ENCODE measurements around the gene IZUMO4. TPM values are rescaled to one million over a fixed set of nuclear protein-coding genes. Genes with fewer than 3 reads are reported as not detected.

Gene IZUMO4
- total and polyA plus RNA-seq, 10 of the 15 experiments (the other 5 are each of a cell fraction or from before 2014, with no cell fraction given): 0.53 to 27.1 (median 7.5) TPM

DNA sequence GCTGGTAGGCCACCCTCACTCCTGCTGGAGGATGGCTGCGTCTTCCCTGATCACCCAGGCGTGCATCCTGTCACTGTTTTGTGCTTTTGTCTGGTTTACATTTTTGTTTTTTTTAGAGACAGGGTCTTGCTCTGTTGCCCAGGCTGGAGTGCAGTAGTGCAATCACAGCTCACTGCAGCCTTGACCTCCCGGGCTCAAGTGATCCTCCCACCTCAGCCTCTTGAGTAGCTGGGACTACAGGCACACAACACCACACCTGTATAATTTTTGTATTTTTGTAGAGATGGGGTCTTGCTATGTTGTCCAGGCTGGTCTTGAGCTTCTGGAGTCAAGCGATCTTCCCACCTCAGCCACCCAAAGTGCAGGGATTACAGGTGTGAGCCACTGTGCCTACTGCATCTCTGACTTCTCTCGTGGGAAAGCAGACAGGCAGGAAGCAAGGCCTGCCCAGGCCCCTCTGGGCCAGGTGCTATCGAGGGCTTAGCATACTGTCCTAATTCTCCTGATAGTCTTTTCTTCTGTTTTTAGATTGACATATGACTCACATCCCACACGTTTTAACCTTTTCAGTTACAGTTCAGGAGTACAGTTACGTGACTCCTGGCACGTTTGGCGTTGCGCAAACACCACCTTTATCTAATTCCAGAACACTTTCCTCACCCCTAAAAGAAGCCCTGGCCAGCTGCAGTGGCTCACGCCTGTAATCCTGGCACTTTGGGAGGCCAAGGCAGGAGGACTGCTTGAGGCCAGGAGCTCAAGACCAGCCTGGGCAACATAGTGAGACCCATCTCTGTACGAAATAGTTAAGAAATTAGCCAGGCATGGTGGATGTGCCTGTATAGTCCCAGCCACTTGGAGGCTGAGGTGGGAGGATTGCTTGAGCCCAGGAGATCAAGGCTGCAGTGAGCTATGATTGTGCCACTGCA lies 9.8 kb upstream of the IZUMO4 start (continued):
- TF ChIP-seq, protein P1, sequence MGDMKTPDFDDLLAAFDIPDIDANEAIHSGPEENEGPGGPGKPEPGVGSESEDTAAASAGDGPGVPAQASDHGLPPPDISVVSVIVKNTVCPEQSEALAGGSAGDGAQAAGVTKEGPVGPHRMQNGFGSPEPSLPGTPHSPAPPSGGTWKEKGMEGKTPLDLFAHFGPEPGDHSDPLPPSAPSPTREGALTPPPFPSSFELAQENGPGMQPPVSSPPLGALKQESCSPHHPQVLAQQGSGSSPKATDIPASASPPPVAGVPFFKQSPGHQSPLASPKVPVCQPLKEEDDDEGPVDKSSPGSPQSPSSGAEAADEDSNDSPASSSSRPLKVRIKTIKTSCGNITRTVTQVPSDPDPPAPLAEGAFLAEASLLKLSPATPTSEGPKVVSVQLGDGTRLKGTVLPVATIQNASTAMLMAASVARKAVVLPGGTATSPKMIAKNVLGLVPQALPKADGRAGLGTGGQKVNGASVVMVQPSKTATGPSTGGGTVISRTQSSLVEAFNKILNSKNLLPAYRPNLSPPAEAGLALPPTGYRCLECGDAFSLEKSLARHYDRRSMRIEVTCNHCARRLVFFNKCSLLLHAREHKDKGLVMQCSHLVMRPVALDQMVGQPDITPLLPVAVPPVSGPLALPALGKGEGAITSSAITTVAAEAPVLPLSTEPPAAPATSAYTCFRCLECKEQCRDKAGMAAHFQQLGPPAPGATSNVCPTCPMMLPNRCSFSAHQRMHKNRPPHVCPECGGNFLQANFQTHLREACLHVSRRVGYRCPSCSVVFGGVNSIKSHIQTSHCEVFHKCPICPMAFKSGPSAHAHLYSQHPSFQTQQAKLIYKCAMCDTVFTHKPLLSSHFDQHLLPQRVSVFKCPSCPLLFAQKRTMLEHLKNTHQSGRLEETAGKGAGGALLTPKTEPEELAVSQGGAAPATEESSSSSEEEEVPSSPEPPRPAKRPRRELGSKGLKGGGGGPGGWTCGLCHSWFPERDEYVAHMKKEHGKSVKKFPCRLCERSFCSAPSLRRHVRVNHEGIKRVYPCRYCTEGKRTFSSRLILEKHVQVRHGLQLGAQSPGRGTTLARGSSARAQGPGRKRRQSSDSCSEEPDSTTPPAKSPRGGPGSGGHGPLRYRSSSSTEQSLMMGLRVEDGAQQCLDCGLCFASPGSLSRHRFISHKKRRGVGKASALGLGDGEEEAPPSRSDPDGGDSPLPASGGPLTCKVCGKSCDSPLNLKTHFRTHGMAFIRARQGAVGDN (IDR thresholded peaks at IDR 0.05): peak; percentile 95
- TF ChIP-seq PAX5 (IDR thresholded peaks at IDR 0.05; ENCODE audit: borderline replicate concordance, low read depth, low read length) (peak; percentile 99), CREM (IDR thresholded peaks at IDR 0.05; ENCODE audit: low read depth) (peak; percentile 41; the same call in 1 of the 2 replicates), CREB1 (IDR thresholded peaks at IDR 0.05; ENCODE audit: low read depth) (peak; percentile 50; the same call in 1 of the 2 replicates), ZNF384 (IDR thresholded peaks at IDR 0.05; ENCODE audit: borderline replicate concordance, low read depth, low read length) (peak; percentile 6; the same call in 1 of the 2 replicates), MXI1 (IDR thresholded peaks at IDR 0.05; ENCODE audit: low read depth, low read length) (0 out of 2 replicates have a peak, but pooled peaks have one; percentile 39), MYB (IDR thresholded peaks at IDR 0.05; ENCODE audit: borderline replicate concordance, low read depth, low read length) (peak; percentile 41; the same call in 1 of the 2 replicates), DPF2 (IDR thresholded peaks at IDR 0.05) (peak; percentile 34), RELB (IDR thresholded peaks at IDR 0.05; ENCODE audit: low read depth) (0 out of 2 replicates have a peak, but pooled peaks have one; percentile 55), FOXM1 (IDR thresholded peaks at IDR 0.05; ENCODE audit: low read depth, low read length) (peak; percentile 53), RUNX3 (IDR thresholded peaks at IDR 0.05; ENCODE audit: low read length) (peak; percentile 27), MTA2 (IDR thresholded peaks at IDR 0.05; ENCODE audit: low read depth) (0 out of 2 replicates have a peak, but pooled peaks have one; percentile 20), POLR2A (IDR thresholded peaks at IDR 0.05; ENCODE audit: low read depth, low read length) (peak; percentile 62), ATF7 (IDR thresholded peaks at IDR 0.05; ENCODE audit: low read depth) (peak; percentile 49; the same call in 1 of the 2 replicates), YY1 (IDR thresholded peaks at IDR 0.05; ENCODE audit: low read depth, low read length) (0 out of 2 replicates have a peak, but pooled peaks have one; percentile 19), ZBED1 (IDR thresholded peaks at IDR 0.05; ENCODE audit: borderline replicate concordance) (peak; percentile 15; the same call in 1 of the 2 replicates), SKIL (IDR thresholded peaks at IDR 0.05; ENCODE audit: low read depth, poor library complexity, severe bottlenecking) (peak; percentile 58), TCF3 (IDR thresholded peaks at IDR 0.05; ENCODE audit: borderline replicate concordance, insufficient read depth, low read depth, low read length) (peak; percentile 76; the same call in 1 of the 2 replicates), HDGF (IDR thresholded peaks at IDR 0.05) (peak; percentile 92), TCF12 (IDR thresholded peaks at IDR 0.05; ENCODE audit: low read depth, low read length) (peak; percentile 62; the same call in 1 of the 2 replicates), ATF2 (IDR thresholded peaks at IDR 0.05; ENCODE audit: low read length) (peak; percentile 54)

All from GM12878 (cell line).